NCI-H2029 (cell line): ENCODE data around the gene ERBB2.

Experiments
- DNase-seq: peaks from one replicate; lab custom pipeline; 2025; lab: John Stamatoyannopoulos, UW

ERBB2 gene

GRCh38 chr17:39699818-39700147 lies at the start of gene ERBB2:
Gene ERBB2 (plus strand): TSS chr17:39700064. CDS start chr17:39700239, 175 bp downstream.
- DNase-seq = no peak

- DNase-seq = no peak
Observed at GRCh38 chr17:39650121-39650579, 49.7 kb upstream of the ERBB2 start.

- no peak for DNase-seq
Observed at GRCh38 chr17:39651923-39652586, 47.8 kb upstream of the ERBB2 start.

DNA sequence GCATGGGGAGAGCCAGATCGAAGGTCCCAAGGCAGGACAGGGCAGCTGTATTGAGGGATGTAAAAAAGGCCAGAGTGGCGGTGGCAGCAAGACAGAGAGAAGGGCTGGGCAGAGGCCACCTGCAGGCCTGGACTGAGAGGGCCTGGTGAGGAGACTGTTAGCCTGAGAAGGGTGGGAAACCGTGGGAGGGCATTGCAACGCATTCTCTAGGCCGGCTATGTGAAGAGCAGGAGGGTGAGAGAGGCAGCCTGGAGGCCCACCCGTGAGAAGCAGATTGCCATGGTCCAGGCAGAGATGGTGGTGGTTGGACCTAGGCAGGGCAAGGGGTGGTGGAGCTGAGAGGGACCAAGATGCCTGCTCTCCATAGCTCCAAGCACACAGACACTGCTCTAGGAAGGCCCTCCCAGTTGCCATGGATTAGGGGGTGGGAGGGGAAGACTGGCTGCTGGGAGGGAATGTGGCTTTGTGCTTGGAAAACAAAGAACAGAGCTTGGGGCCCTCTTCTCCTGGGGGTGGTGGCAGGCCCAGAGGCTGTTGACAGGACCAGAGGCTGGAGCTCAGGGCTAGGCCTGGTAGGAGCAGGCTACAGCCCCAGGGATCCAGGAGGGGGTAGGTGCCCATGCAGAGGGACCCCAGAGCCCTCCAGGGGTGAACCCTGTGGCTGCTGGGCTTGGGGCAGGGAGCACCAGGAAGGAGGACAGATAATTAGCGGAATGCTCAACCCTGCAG lies 47.1 kb upstream of the ERBB2 start:
- DNase-seq = no peak

DNA sequence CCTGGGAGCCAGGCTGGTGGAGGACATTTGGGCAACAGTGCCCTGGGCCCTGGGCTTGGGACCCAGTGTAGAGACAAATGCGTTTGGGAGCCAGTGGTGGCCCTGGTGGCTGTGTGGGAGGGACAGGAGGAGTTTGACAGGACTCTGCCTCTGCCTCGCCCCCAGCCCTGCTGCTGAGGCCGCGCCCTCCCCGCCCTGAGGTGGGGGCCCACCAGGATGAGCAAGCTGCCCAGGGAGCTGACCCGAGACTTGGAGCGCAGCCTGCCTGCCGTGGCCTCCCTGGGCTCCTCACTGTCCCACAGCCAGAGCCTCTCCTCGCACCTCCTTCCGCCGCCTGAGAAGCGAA lies 46.6 kb upstream of the ERBB2 start:
- DNase-seq = no peak

DNA sequence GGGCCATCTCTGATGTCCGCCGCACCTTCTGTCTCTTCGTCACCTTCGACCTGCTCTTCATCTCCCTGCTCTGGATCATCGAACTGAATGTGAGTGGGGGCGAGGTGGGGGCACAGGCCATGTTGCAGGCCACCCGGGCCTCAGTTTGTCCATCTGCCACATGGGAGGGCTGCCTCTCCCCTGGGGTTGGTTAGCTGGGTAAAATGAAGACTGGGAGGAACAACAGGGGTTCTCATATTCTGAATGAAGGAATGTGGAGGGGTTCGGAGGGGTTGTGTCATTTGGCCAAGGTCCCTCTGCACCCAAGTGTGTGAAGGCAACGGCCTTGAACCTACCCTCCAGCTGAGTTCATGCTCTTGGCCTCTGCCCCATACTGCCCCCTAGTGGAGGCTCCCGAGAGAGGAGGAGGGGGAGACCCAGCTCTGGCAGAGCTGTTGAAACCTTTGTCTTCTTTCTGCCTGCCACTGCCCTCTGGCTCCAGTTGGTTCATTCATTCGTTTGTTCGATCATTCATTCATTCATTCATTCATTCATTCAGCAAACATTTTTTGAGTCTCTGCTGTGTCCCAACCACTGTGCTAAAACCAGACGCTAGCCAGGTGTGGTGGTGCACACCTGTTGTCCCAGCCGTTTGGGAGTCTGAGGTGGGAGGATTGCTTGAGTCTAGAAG lies 46.1 kb upstream of the ERBB2 start:
- DNase-seq = peak; percentile 24

GRCh38 chr17:39655105-39655504 lies 44.8 kb upstream of the ERBB2 start:
- no peak for DNase-seq

GRCh38 chr17:39658346-39658745 lies 41.5 kb upstream of the ERBB2 start:
- no peak for DNase-seq

- DNase-seq = no peak
Observed at GRCh38 chr17:39658760-39659159, 41.1 kb upstream of the ERBB2 start.

GRCh38 chr17:39659279-39660010 lies 40.4 kb upstream of the ERBB2 start:
- no peak for DNase-seq

DNA sequence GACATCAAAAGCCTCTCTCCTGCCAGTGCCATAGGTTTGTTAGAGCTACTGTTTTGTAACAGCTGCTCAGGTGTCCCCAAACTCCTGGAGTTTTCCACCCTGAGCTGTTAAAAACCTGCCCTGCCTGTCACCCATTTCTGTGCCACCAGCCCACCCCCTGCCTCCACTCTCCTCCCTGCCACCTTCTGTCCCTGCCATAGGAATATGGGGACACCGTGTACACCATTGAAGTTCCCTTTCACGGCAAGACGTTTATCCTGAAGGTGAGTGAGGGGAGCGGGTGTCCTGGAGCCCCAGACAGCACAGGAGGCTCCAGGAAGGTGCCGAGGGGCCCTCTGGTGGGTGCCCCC lies 39.9 kb upstream of the ERBB2 start:
- no peak for DNase-seq

- DNase-seq = no peak
Observed at GRCh38 chr17:39660397-39661385, 39.2 kb upstream of the ERBB2 start.

- DNase-seq = no peak
Observed at GRCh38 chr17:39661744-39662541, 37.9 kb upstream of the ERBB2 start.

GRCh38 chr17:39662551-39663339 lies 37.1 kb upstream of the ERBB2 start:
- no peak for DNase-seq

- no peak for DNase-seq
Observed at GRCh38 chr17:39663340-39663687, 36.5 kb upstream of the ERBB2 start.

GRCh38 chr17:39663688-39664580 lies 35.9 kb upstream of the ERBB2 start:
- DNase-seq = no peak

- no peak for DNase-seq
Observed at GRCh38 chr17:39664581-39665561, 35.0 kb upstream of the ERBB2 start, which contains the start of gene TCAP. Gene TCAP (plus strand): TSS chr17:39665349. CDS start chr17:39665360, 11 bp downstream.
